SJCRH30 (cell line): Measurements from ENCODE around the gene CPLX1. TPM values are rescaled to one million over a fixed set of nuclear protein-coding genes. Genes with fewer than 3 reads are reported as not detected.
"Not testable (repeated sequence)": the region's sequence is repeated elsewhere in the genome, so short reads cannot be mapped to it uniquely, and the experiment has no call there.

Experiments used
- DNase-seq, 2 experiments: peaks; one replicate each; pipeline ENCODE4 v3.0.0-alpha.2; 2015 to 2020
- H3K27ac ChIP-seq: fragments of 250-450 bp; sonication (Bioruptor Pico); 2 replicates; pipeline ENCODE4 v1.5.1; 2020; ENCODE audit warnings: mild to moderate bottlenecking, moderate library complexity
- H3K27me3 ChIP-seq: fragments of 250-450 bp; sonication (Bioruptor Pico); 2 replicates; pipeline ENCODE4 v1.5.1; 2020; ENCODE audit warnings: mild to moderate bottlenecking, moderate library complexity
- H3K36me3 ChIP-seq: fragments of 250-450 bp; sonication (Bioruptor Pico); 2 replicates; pipeline ENCODE4 v1.5.1; 2020; ENCODE audit warnings: mild to moderate bottlenecking, moderate library complexity
- H3K4me1 ChIP-seq: fragments of 250-450 bp; sonication (Bioruptor Pico); 2 replicates; pipeline ENCODE4 v1.5.1; 2020; ENCODE audit warnings: mild to moderate bottlenecking, moderate library complexity
- H3K4me3 ChIP-seq: fragments of 250-450 bp; sonication (Bioruptor Pico); 2 replicates; pipeline ENCODE4 v1.5.1; 2020; ENCODE audit warnings: mild to moderate bottlenecking, moderate library complexity
- H3K9me3 ChIP-seq: fragments of 250-450 bp; sonication (Bioruptor Pico); replicated peaks from 2 replicates; pipeline ENCODE4 v1.5.1; 2020; ENCODE audit warnings: mild to moderate bottlenecking, moderate library complexity
- total RNA-seq: library from RNA; depleted of rRNA; stranded (reverse); fragments of >200 nt; shearing (Covaris generic); gene quantifications from 2 replicates; pipeline ENCODE4 v1.2.3, GENCODE V29; 2014

The CPLX1 gene
- total RNA-seq, 1 experiment from 2014 or later = 0.59 TPM

DNA sequence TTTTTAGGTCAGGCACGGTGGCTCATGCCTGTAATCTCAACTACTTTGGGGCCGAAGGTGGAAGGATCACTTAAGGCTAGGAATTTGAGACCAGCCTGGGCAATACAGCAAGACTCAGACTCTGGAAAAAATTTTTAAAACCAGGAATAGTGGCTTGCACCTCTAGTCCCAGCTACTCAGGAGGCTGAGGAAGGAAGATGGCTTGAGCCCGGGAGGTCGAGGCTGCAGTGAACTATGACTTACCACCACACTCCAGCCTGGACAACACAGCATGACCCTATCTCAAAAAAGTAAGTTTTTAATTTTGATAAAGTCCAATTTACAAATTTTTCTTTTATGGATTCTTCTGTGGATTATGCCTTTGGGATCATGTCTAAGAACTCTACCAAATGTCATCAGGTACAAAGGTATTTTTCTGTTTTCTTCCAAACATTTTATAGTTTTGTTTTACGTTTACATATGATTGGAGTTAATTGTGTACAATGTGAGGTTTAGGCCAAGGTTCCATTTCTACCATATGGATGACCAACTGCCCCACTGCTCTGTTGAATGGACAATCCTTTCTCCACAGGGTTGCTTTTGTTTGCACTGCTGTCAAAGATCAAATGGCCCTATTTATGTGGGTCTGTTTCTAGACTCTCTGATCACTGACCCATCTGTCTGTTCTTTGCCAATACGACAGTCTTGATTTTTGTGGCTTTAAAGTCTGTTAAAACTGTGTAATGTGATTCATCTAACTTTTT is 48.2 kb downstream of the CPLX1 start:
- no peaks in the 10 kb centered on the region for H3K9me3 ChIP-seq
- H3K27me3 ChIP-seq = no peaks in the 10 kb centered on the region
- H3K27ac ChIP-seq = no peak overlapping the region
- peaks cover 66% of the 10 kb centered on the region for H3K36me3 ChIP-seq
- no peak for DNase-seq
- H3K4me1 ChIP-seq = peaks cover 3% of the 10 kb centered on the region; the same call in 1 of the 2 replicates
- no peak overlapping the region for H3K4me3 ChIP-seq

DNA sequence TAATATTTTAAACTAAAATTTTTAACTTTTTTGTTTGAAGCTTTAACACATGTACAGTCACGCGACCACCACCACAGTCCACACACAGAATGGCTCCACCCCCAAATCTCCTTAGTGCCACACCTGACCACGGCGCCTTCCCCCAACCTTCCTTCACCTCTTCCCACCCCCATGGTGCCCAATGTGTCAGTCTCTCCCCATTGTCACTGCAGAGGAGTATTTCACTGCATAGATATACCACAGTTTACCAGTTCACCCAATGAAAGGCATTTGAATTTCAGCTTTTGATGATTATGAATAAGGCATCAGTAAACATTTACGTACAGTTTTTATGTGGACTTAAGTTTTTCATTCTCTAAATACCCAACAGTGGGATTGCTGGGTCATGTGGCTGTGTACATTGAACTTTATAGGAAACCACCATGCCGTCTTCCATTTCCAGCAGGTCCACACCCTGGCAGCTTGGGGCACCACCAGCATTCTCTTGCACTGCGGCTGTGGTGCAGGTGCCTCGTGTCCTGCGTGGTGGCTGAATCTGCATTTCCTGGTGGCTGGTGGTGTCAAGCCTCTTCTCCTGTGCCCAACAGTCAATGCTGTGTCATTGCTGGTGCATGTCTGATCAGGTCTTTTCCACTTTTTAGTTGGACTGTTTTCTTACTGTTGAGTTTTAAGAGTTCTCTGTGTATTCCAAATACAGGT is 49.0 kb downstream of the CPLX1 start:
- Histone ChIP-seq H3K36me3 (peaks cover 70% of the 10 kb centered on the region), H3K27ac (no peak overlapping the region), H3K4me1 (peaks cover 3% of the 10 kb centered on the region; the same call in 1 of the 2 replicates), H3K9me3 (no peaks in the 10 kb centered on the region), H3K4me3 (no peak overlapping the region), H3K27me3 (no peaks in the 10 kb centered on the region)
- DNase-seq = no peak

DNA sequence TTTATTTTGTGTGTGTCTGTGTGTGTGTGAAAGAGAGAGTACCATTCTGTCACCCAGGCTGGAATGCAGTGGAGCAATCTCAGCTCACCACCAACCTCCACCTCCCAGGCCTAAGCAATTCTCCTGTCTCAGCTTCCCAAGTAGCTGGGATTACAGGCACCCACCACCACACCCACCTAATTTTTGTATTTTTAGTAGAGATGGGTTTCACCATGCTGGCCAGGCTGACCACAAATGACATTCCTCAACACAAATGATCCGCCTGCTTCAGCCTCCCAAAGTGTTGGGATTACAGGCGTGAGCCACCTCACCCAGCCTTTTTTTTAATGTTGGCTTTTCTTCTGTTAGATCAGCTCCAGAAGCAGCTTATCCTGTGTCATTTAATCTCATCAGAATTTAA is 50.4 kb downstream of the CPLX1 start:
- H3K9me3 ChIP-seq, H3K27me3 ChIP-seq, DNase-seq, H3K4me1 ChIP-seq, H3K27ac ChIP-seq, H3K4me3 ChIP-seq: not testable (repeated sequence)
- H3K36me3 ChIP-seq = peaks cover 76% of the 10 kb centered on the region

DNA sequence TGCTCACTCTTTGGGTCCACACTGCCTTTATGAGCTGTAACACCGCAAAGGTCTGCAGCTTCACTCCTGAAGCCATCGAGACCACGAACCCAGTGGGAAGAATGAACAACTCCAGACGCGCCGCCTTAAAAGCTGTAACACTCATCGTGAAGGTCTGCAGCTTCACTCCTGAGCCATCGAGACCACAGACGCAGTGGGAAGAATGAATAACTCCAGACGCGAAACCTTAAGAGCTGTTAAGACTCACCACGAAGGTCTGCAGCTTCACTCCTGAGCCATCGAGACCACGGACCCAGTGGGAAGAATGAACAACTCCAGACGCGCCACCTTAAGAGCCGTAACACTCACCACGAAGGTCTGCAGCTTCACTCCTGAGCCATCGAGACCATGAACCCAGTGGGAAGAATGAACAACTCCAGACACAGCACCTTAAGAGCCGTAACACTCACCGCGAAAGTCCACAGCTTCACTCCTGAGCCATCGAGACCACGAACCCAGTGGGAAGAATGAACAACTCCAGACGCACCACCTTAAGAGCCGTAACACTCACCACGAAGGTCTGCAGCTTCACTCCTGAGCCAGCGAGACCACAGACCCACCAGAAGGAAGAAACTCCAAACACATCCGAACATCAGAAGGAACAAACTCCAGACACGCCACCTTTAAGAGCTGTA is 51.4 kb downstream of the CPLX1 start:
- DNase-seq, H3K9me3 ChIP-seq, H3K27ac ChIP-seq, H3K4me1 ChIP-seq, H3K4me3 ChIP-seq, H3K27me3 ChIP-seq: not testable (repeated sequence)
- peaks cover 76% of the 10 kb centered on the region for H3K36me3 ChIP-seq

DNA sequence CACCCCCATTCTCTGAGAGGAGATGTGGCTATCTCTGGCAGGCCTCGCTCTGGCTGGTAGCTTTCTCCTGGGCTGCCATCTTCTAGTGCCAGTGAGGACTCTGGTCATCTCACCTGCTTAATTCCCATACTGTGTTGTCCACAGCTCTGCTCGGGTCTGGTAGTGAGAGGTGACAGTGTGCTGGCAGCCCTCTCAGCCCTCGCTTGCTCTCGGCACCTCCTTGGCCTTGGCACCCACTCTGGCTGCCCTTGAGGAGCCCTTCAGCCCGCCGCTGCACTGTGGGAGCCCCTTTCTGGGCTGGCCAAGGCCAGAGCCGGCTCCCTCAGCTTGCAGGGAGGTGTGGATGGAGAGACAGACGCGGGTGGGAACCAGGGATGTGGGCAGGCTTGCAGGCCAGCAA is 52.7 kb downstream of the CPLX1 start:
- Histone ChIP-seq H3K36me3 (peaks cover 75% of the 10 kb centered on the region), H3K27ac (no peak overlapping the region), H3K9me3 (no peaks in the 10 kb centered on the region), H3K27me3 (no peaks in the 10 kb centered on the region), H3K4me1 (peaks cover 3% of the 10 kb centered on the region; the same call in 1 of the 2 replicates), H3K4me3 (no peak overlapping the region)
- DNase-seq = no peak

DNA sequence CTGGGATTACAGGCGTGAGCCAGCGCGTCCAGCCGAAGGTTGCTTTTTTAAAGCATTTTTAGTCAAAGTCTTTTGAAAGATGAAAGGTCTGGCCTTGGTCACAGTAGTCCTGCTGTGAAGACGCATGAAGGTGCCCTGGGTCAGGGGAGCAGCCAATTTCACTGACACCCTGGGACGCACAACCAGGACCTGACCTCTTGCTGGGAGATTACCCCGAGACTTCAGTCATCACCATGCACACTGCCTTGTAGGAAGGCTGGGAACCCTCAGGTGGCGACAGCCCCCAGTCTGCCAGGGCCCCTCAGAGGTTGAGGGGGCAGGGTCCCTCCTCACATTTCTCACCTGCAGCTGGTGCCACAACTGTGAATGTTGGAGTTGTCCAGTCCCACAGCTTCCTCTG is 53.2 kb downstream of the CPLX1 start:
- H3K4me1 ChIP-seq = peaks cover 3% of the 10 kb centered on the region; the same call in 1 of the 2 replicates
- no peak for DNase-seq
- H3K36me3 ChIP-seq = peaks cover 75% of the 10 kb centered on the region
- no peaks in the 10 kb centered on the region for H3K9me3 ChIP-seq
- no peaks in the 10 kb centered on the region for H3K27me3 ChIP-seq
- H3K27ac ChIP-seq = no peak overlapping the region
- no peak overlapping the region for H3K4me3 ChIP-seq

DNA sequence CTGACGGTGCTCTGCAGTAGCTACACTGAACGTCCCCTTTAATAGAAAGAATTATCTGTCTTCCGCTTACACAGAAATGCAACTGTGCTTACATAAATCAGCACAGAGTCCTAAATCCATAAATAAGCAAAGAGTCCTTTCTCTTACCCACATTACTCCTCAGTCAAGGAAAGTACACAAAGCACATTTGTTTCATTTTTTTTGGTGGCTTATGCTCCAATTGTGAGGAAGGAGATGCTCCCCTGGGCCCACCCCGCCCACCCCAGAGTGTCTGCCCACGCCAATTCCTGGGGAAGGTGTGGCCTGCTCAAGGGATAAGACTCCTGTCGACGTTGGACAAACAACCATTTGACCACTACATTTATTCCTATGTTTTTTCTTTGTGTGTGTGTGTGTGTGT is 53.8 kb downstream of the CPLX1 start:
- no peak overlapping the region for H3K4me3 ChIP-seq
- H3K4me1 ChIP-seq = peaks cover 3% of the 10 kb centered on the region; the same call in 1 of the 2 replicates
- H3K27me3 ChIP-seq = no peaks in the 10 kb centered on the region
- H3K9me3 ChIP-seq = no peaks in the 10 kb centered on the region
- DNase-seq = no peak
- no peak overlapping the region for H3K27ac ChIP-seq
- peaks cover 73% of the 10 kb centered on the region for H3K36me3 ChIP-seq

DNA sequence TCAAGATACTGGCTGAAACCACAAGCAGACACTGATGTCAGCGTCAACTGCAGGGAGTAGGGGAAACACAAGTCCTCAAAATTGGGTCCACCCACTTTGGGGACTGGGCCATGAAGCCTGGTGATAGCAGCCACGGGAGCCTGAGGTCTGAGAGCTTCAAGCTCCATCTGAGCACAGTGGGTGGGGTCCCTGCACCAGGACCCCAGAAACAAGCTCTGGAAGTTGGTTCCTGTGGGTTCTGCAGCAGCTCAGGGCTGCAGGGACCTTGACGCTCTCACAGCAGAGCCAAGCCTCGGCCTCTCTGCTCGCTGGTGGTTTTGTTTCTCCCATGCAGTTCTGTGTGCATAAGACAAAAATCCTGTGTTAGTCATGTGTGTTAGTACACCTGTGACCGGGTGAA is 54.5 kb downstream of the CPLX1 start:
- peaks cover 3% of the 10 kb centered on the region; the same call in 1 of the 2 replicates for H3K4me1 ChIP-seq
- H3K9me3 ChIP-seq = no peaks in the 10 kb centered on the region
- no peak for DNase-seq
- peaks cover 66% of the 10 kb centered on the region for H3K36me3 ChIP-seq
- H3K4me3 ChIP-seq = no peak overlapping the region
- no peaks in the 10 kb centered on the region for H3K27me3 ChIP-seq
- H3K27ac ChIP-seq = no peak overlapping the region

DNA sequence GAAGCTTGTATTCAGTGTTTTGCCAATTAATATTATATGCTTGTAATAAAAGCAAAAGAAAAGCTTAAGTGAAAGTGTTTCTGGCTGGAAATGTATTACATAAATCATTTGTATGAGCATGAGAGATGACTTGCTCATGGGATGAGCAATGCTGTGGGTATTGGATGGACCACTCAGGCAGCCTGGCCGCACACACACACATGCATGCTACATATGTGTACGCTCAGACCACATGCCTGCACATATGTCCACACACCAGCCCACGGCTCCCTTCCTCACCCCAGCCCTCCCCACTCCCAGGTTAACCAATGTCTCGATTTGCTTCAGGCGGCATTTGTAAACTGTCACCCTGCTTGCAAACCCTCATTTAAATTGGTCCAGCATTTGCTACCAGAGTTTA is 55.9 kb downstream of the CPLX1 start:
- Histone ChIP-seq H3K4me1 (peaks cover 3% of the 10 kb centered on the region; the same call in 1 of the 2 replicates), H3K27me3 (no peaks in the 10 kb centered on the region), H3K4me3 (no peak overlapping the region), H3K9me3 (no peaks in the 10 kb centered on the region), H3K36me3 (peaks cover 64% of the 10 kb centered on the region), H3K27ac (no peak overlapping the region)
- DNase-seq = no peak

DNA sequence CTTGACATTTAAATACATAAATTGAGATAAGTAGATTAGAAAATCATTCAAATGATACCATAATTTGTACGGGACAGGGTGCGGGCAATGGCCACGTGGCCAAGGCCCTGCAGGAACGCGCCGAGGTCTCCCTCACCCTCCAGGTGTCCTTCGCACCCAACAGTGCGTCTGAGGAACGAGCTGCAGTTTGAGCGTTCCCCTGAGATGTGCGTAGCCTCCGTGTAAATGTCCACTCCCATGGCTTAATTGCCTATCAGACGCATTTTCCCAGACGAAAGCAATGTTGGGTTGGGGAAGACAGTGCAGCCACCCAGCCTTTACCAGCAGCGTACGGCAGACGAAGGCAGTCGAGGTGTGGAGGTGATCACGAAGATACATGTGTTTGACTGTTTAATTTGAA is 56.4 kb downstream of the CPLX1 start:
- Histone ChIP-seq H3K4me3 (no peak overlapping the region), H3K27ac (no peak overlapping the region), H3K36me3 (peaks cover 68% of the 10 kb centered on the region), H3K4me1 (peaks cover 3% of the 10 kb centered on the region; the same call in 1 of the 2 replicates), H3K27me3 (no peaks in the 10 kb centered on the region), H3K9me3 (0 out of 2 replicates have a peak, but pooled peaks cover 1% of the 10 kb centered on the region)
- DNase-seq = no peak

DNA sequence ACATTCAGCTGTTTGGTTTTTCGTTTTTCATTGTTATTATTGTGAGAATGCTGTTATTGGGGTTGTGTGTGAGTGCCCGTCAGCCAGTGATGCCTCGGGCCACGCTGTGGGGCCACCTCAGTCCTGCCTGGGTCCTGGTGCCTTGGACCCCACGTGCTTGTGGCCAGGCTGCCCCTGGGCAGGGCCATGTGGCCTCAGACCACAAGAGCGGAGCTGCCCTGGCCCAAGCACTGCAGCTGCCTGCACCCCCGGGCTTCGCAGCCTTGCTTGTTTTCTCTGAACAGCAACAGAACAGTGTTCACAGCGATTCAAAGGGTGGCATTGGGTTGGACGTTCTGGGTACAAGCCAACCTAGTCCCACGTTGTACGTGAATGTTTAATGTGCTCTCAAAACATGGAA is 56.9 kb downstream of the CPLX1 start:
- Histone ChIP-seq H3K27me3 (no peaks in the 10 kb centered on the region), H3K4me1 (peaks cover 3% of the 10 kb centered on the region; the same call in 1 of the 2 replicates), H3K27ac (no peak overlapping the region), H3K36me3 (peaks cover 73% of the 10 kb centered on the region), H3K4me3 (no peak overlapping the region), H3K9me3 (0 out of 2 replicates have a peak, but pooled peaks cover 3% of the 10 kb centered on the region)
- no peak for DNase-seq

DNA sequence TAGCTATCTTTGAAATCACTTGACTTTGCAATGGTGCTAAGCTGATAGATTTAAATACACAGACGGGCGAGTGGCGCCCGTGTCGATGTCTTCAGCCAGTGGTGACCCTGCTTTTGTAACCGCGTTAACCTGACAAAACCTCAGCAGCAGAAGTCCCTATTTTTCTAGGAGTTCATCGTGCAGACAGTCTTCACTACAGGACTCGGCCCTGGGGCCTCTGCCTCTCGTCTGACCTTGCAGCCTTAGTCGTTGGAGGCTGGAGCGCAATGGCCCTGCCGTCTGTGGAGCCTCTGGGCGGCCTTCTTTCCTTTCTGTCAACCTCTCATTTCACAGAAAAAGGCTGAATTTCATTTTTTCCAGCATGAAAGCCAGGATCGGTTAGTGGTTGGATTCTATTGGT is 57.9 kb downstream of the CPLX1 start:
- Histone ChIP-seq H3K4me3 (no peak overlapping the region), H3K36me3 (peaks cover 79% of the 10 kb centered on the region), H3K9me3 (0 out of 2 replicates have a peak, but pooled peaks cover 3% of the 10 kb centered on the region), H3K4me1 (no peaks in the 10 kb centered on the region; the same call in 1 of the 2 replicates), H3K27ac (no peak overlapping the region), H3K27me3 (no peaks in the 10 kb centered on the region)
- no peak for DNase-seq

DNA sequence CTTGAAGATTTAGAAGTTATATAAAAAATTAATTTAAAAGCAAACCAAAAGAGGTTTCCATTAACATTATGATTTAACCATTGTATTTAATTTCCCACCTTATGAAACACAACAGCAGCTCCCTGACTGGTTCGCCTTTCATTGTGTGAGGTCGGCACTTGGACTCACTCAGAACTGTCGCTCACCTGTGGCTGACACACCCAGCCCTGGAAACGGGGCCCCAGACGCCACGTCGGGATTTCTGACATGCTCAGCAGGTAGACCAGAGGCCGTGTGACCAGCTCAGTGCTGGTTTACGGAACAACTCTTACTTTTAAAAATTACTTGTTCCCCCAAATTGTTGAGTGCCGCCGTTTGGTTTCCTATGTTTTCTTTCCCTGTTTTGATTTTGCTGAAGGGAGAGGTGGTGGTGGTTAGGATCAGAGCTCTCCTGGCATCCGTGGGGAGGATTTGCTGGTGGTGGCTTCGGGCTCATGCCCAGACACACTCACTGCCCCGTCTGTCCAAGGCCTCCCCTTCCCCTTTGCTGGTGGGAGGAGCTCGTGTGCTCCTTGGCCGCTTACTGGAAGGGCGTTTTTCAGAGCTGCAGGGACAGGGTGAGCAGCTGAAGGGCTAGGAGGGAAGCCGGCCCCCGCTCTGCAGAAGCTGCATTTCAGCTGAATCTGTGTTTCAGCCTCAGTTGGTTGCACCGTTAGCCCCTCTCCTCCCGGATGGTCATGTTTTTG is 59.2 kb downstream of the CPLX1 start:
- Histone ChIP-seq H3K27me3 (no peaks in the 10 kb centered on the region), H3K4me3 (no peak overlapping the region), H3K9me3 (0 out of 2 replicates have a peak, but pooled peaks cover 3% of the 10 kb centered on the region), H3K36me3 (peaks cover 83% of the 10 kb centered on the region), H3K27ac (no peak overlapping the region), H3K4me1 (no peaks in the 10 kb centered on the region)
- no peak for DNase-seq

DNA sequence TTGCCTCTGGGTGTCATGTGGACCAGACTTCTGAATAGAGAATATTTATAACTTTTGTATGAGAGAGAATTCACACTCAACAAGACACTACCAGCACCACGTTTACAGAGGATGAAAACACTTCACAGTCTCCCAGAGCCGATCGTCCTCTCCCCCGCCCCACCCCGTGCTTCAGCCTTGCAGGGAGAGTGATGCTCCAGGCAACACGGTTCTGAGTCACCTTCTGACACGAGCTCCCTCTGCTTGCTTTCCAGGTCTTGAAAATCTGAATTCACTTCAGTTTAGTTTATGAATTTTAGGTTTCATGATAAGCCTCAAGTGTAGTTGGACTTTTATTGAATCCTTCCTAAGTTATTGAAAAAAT is 59.8 kb downstream of the CPLX1 start:
- Histone ChIP-seq H3K9me3 (0 out of 2 replicates have a peak, but pooled peaks cover 3% of the 10 kb centered on the region), H3K36me3 (peaks cover 85% of the 10 kb centered on the region), H3K4me3 (no peak overlapping the region), H3K27ac (no peak overlapping the region), H3K4me1 (no peaks in the 10 kb centered on the region), H3K27me3 (no peaks in the 10 kb centered on the region)
- no peak for DNase-seq
